Esophagus mucosa (tissue), 1 donor: Measurements from ENCODE around the gene NDUFA12. TPM values are rescaled to one million over a fixed set of nuclear protein-coding genes. Genes with fewer than 3 reads are reported as not detected.

Experiments
- ATAC-seq: fragments of 200-7000 bp; cut with Tn5 transposase; one replicate; pipeline ENCODE4 v1.9.1; 2020
- total RNA-seq: library from RNA; stranded (reverse); gene quantifications from one replicate; pipeline ENCODE4 v1.2.4, GENCODE V29; 2023
- donor health status: DM: yes; HTN: yes; CAD: no.

The NDUFA12 gene
- total RNA-seq, 1 donor from 2014 or later, result 91.3 TPM

GRCh38 chr12:94938583-94938982 lies 64.9 kb downstream of the NDUFA12 start:
- ATAC-seq, result no peak

- ATAC-seq, result no peak
Measured at GRCh38 chr12:94930772-94931171, 72.7 kb downstream of the NDUFA12 start.

GRCh38 chr12:94930216-94930654 lies 73.3 kb downstream of the NDUFA12 start:
- no peak for ATAC-seq

- no peak for ATAC-seq
Measured at GRCh38 chr12:94929780-94930179, 73.7 kb downstream of the NDUFA12 start.

- ATAC-seq, result no peak
Measured at GRCh38 chr12:94925729-94926128, 77.8 kb downstream of the NDUFA12 start.

- no peak for ATAC-seq
Measured at GRCh38 chr12:94925206-94925605, 78.3 kb downstream of the NDUFA12 start.

- ATAC-seq, result no peak
Measured at GRCh38 chr12:94922561-94922960, 80.9 kb downstream of the NDUFA12 start.

Other genes with a start within 250 kb of the NDUFA12 start
- 13.0 TPM for gene NR2C1, start 69.9 kb upstream of the NDUFA12 start, total RNA-seq
- gene FGD6, start 213.8 kb upstream of the NDUFA12 start, total RNA-seq, result 10.8 TPM
- 49.9 TPM for gene VEZT, start 214.1 kb upstream of the NDUFA12 start, total RNA-seq